GM19397 (cell line): ENCODE data around the gene TCOF1.
"Not testable (repeated sequence)": the region's sequence is repeated elsewhere in the genome, so short reads cannot be mapped to it uniquely, and the experiment has no call there.

Experiments
- ATAC-seq: cut with Tn5 transposase; IDR thresholded peaks from one replicate; pipeline ENCODE4 v1.9.1; 2021; ENCODE audit warnings: mild to moderate bottlenecking, moderate library complexity; ENCODE audit not compliant: unreplicated experiment

TCOF1 gene

DNA sequence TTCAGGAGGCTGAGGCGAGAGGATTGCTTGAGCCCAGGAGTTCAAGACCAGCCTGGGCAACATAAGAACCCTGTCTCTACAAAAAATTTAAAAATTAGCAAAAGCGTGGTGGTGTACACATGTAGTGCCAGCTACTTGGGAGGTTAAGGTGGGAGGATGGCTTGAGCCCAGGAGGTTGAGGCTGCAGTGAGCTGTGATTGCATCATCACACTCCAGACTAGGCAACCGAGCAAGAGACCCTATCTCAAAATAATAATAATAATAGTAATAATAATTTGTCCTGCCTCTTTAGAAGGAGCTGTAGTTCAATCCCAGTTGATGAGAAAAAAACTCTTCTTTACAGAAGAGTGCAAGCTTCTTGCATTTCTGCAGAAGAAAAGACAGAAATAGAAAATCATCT, 65.3 kb downstream of the TCOF1 start:
- ATAC-seq, result no peak

- ATAC-seq, result not testable (repeated sequence)
Measured at GRCh38 chr5:150426165-150426564, 68.7 kb downstream of the TCOF1 start.

GRCh38 chr5:150428106-150428876, 70.8 kb downstream of the TCOF1 start:
- ATAC-seq, result no peak

GRCh38 chr5:150428978-150429377, 71.5 kb downstream of the TCOF1 start:
- ATAC-seq, result no peak

DNA sequence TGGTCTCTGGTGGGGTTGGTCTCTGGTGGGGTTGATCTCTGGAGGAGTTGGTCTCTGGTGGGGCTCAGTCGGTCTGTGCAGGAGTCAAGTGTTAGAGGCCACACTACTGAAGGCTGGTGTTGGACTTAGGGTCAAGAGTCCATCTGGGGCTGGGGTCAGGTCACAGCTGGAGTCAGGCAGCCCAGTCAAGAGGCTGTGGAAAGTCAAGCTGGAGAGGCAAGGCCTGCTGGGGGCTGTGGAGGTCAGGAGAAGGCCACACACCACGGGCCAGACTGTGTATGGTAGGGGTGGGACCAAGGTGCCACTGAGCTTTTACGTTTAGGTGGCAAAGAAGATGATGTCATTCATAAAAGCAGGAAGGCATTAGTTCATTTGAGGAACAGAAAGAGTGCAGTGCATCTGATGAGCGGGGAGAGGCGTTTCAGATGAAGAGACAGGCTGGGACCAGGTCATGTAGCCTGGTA, 71.9 kb downstream of the TCOF1 start:
- ATAC-seq, result no peak

- ATAC-seq, result no peak
Measured at GRCh38 chr5:150431048-150431447, 73.6 kb downstream of the TCOF1 start.

DNA sequence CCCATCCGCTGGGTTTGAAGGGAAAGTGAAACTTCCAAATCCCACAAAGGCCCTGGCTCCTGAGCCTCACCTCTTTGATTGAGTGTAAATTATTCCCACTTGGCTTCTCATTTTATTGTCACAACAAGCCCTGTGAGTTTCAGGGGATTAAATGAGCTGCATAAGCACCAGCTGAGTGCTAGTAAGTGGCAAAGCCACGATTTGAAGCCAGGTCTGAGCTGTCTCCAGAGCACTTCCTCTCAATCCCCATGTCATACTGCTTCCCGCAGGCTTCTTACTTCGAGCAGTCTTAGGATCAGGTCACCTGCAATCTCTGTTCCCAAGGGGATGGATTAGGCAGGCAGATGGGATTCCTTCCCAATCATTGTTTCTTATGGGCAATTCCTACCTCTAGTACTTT, 74.1 kb downstream of the TCOF1 start:
- ATAC-seq, result no peak

DNA sequence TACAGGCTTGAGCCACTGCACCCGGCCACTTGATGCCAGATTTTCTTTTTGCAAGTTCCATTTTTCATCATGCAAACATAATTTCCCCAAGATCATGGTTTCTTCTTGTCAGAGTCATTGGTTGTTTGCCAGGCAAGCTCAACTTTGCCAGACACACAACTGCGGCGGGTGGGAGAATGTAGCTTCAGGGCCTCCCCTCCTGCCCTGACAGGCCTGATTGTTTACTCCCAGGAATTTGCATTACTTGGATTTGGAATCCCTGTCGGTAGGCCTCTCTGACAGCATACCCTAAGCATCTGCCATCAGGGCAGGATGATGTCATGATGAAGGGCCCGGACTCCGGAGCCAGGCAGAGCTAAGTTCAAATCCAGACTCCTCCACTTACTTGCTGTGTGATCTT, 77.0 kb downstream of the TCOF1 start:
- no peak for ATAC-seq

- peak; percentile 93 for ATAC-seq
Measured at GRCh38 chr5:150436141-150436680, 78.7 kb downstream of the TCOF1 start.

DNA sequence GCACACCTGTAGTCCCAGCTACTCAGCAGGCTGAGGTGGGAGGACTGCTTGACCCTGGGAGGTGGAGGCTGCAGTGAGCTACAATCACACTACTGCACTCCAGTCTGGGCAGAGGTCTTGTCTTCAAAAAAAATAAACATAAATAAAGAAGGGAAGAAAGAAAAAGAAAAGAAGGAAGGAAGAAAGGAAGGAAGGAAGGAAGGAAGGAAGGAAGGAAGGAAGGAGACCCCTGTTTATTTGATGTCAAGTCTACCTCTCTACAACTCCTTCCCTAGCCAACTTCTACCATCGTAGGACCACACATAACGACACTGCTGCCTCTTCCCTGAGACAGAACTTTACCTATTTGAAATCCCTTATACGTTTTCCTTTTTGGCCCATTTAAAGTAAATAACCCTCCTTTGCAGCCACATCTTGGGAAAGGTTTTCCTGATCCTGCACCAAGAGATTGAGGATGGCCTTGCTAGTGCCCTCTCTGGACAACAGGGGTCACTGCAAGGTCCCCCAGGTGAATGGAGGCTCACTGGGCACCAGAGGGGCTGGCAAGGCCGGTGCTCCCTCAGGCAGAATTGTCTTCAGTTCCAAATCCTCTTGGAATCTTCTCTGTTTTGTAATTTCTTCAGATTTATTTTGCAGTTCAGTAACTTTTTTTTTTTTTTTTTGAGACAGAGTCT, 81.5 kb downstream of the TCOF1 start:
- ATAC-seq, result no peak

DNA sequence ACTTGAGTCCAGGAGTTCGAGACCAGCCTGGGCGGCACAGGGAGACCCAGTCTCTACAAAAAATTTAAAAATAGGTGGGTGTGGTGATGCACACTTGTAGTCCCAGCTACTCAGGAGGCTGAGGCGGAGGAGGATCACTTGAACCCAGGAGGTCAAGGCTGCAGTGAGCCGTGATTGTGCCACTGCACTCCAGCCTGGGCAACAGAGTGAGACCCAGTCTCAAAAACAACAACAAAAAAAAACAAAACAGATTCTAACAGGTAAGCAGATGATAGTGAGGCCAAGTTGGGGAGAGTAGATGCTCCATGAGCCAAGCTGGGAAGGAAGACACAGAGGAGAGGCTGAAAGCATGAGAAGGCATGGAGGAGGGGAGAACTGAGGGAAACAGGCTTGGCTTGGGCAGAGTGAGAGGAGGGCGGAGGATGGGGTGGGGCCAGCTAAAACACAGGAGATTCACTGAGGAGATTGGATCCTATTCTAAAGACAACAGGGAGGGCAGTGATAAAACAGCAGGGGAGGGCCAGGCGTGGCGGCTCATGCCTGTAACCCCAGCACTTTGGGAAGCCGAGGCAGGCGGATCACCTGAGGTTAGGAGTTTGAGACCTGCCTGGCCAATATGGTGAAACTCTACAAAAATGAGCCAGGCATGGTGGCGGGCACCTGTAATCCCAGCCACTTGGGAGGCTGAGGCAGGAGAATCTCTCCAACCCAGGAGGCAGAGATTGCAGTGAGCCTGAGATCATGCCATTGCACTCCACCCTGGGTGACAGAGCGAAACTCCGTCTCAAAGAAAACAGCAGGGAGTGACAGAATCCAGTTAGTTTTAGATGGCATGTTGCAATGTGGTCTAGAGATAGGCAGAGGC, 83.7 kb downstream of the TCOF1 start:
- ATAC-seq, result no peak

DNA sequence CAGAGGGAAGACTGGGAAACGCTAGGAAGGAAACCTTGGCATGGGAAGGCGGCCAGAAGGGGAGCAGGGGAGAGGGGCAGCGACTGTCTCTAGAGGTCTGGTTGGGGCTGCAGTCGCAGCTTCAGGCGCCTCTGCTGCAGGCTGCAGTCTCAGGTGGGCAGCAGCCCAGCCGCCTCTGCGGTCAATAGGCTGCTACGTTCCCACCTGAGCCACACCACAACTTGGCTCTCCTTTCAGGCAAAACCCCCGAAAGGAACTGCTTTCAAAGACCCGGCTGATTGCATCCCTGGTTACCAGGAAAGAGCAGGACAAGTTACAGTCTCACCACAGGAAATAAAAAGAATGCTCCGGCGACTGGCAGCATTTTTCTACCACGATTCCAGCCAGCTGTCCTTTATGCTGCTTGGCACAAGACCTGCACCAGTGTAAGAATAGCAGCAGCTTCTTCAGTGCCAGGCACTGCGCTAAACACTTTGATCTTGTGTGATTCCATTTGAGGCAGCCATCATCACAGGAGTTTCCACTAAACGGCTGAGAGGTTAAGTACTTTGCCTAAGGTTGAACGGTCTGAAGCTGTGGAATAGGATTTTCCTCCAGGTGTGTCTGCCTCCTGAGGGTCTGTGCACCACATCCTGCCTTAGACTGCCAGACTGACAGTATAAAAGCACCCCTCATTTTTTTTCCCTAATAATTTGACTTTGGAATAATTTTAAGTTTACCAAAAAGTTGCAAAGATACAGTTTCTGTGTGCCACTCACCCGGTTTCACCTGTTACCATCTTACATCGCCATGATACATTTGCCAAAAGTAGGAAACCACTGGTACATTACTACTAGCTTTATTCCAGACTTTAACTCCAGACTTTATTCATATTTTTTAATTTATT, 84.6 kb downstream of the TCOF1 start:
- no peak for ATAC-seq

GRCh38 chr5:150442699-150443080, 85.2 kb downstream of the TCOF1 start:
- no peak for ATAC-seq

- no peak for ATAC-seq
Measured at GRCh38 chr5:150443242-150444075, 86.0 kb downstream of the TCOF1 start.

DNA sequence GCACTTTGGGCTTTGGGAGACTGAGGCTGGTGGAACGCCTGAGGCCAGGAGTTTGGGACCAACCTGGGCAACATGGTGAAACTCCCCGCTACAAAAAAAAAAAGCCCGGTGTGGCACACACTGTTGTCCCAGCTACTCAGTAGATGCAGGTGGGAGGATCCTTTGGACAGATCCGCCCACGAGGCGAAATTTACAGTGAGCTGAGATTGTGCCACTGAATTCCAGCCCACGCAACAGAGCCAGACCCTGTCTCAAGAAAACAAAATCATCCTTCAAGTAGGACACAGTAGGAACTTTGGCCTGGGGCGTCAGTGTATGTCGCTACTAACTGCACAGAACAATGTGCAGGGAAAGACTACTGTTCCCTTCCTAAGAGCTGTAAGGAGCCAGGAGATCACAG, 87.3 kb downstream of the TCOF1 start:
- ATAC-seq, result no peak

DNA sequence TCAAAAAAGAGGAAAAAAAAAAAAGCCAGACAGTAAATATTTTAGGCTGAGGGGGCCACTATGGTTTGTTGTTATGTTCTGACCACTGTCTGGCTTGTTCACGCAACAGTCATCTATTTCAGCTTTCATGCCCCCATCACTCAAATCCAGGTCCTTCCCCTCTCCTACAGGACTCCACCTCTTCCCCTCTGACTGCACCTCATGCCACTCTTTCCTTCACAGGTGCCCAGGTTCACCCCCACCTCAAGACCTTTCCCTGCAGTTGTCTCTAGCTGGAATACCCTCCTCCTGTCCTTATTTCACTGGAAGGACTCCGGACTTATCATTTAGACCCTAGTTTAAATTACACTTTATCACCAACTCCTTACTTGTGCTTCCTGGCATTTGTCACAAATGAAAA, 88.6 kb downstream of the TCOF1 start:
- ATAC-seq, result no peak

GRCh38 chr5:150446583-150446982, 89.1 kb downstream of the TCOF1 start:
- ATAC-seq, result no peak

- no peak for ATAC-seq
Measured at GRCh38 chr5:150447188-150447587, 89.7 kb downstream of the TCOF1 start.

- ATAC-seq, result no peak
Measured at GRCh38 chr5:150448334-150448733, 90.8 kb downstream of the TCOF1 start.
